ENCODE results near the gene CFAP251. TPM values are rescaled to one million over a fixed set of nuclear protein-coding genes. Genes with fewer than 3 reads are reported as not detected.

Gene CFAP251
- total and polyA plus RNA-seq, 2 of the 13 experiments (the other 11 are each of a cell fraction or from before 2014, with no cell fraction given), result 0.30 to 0.42 TPM

DNA sequence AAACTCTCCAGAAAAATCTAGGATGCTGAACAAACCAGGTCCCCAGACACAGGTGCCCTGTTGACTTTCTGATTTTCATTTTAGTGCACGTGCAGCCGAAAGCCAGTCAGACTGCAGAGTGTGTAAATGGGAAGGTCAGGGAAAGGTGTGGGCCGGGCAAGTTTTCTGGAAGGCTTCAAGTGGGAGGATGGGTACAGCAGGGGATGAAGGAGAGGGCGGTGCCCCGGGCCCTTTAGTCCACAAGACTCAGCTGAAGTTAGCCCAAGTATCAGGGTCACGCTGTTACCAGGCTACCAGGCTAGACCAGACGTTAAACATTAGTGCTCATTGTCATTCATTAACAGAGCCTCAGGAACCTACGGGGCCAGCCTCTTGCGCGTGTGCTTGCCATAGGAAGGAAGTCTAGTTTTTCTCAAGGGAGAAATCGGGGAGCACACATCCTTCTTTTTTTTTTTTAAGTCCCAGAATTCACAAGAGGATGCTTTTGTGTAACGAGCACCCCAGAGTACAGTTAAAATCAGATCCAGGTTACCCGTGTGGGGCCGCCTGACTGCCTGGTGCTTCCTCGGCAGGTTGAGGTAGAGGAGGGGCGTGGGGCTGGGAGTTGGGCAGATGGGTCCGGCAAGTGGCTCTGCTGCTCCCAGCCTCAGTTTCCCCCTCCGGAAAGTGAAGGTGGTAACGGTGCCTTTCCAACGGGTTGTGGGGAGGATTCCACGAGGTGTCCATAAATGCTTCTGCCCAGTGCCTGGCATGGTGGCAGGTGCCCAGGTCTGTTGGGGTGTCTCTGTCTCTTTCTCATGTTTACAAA is 122.4 kb downstream of the CFAP251 start (continued):
- no peak for TF ChIP-seq ZSCAN21 (CRISPR knock-in tag; IDR thresholded peaks at IDR 0.05; ENCODE audit: borderline replicate concordance)
- TF ChIP-seq, protein P1, sequence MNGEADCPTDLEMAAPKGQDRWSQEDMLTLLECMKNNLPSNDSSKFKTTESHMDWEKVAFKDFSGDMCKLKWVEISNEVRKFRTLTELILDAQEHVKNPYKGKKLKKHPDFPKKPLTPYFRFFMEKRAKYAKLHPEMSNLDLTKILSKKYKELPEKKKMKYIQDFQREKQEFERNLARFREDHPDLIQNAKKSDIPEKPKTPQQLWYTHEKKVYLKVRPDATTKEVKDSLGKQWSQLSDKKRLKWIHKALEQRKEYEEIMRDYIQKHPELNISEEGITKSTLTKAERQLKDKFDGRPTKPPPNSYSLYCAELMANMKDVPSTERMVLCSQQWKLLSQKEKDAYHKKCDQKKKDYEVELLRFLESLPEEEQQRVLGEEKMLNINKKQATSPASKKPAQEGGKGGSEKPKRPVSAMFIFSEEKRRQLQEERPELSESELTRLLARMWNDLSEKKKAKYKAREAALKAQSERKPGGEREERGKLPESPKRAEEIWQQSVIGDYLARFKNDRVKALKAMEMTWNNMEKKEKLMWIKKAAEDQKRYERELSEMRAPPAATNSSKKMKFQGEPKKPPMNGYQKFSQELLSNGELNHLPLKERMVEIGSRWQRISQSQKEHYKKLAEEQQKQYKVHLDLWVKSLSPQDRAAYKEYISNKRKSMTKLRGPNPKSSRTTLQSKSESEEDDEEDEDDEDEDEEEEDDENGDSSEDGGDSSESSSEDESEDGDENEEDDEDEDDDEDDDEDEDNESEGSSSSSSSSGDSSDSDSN (CRISPR knock-in tag; IDR thresholded peaks at IDR 0.05), result no peak
- no peak for TF ChIP-seq ZNF292 (CRISPR knock-in tag; IDR thresholded peaks at IDR 0.05; ENCODE audit: borderline replicate concordance, low read depth)
- TF ChIP-seq ZNF546 (CRISPR knock-in tag; conservative IDR thresholded peaks at IDR 0.05), result no peak
- TF ChIP-seq, protein P2, sequence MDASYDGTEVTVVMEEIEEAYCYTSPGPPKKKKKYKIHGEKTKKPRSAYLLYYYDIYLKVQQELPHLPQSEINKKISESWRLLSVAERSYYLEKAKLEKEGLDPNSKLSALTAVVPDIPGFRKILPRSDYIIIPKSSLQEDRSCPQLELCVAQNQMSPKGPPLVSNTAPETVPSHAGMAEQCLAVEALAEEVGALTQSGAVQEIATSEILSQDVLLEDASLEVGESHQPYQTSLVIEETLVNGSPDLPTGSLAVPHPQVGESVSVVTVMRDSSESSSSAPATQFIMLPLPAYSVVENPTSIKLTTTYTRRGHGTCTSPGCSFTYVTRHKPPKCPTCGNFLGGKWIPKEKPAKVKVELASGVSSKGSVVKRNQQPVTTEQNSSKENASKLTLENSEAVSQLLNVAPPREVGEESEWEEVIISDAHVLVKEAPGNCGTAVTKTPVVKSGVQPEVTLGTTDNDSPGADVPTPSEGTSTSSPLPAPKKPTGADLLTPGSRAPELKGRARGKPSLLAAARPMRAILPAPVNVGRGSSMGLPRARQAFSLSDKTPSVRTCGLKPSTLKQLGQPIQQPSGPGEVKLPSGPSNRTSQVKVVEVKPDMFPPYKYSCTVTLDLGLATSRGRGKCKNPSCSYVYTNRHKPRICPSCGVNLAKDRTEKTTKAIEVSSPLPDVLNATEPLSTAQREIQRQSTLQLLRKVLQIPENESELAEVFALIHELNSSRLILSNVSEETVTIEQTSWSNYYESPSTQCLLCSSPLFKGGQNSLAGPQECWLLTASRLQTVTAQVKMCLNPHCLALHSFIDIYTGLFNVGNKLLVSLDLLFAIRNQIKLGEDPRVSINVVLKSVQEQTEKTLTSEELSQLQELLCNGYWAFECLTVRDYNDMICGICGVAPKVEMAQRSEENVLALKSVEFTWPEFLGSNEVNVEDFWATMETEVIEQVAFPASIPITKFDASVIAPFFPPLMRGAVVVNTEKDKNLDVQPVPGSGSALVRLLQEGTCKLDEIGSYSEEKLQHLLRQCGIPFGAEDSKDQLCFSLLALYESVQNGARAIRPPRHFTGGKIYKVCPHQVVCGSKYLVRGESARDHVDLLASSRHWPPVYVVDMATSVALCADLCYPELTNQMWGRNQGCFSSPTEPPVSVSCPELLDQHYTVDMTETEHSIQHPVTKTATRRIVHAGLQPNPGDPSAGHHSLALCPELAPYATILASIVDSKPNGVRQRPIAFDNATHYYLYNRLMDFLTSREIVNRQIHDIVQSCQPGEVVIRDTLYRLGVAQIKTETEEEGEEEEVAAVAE (CRISPR knock-in tag; IDR thresholded peaks at IDR 0.05; ENCODE audit: borderline replicate concordance), result no peak
- TF ChIP-seq CHD2 (IDR thresholded peaks at IDR 0.05; ENCODE audit: low read depth, low read length), result no peak
- TF ChIP-seq SP140L (CRISPR knock-in tag; IDR thresholded peaks at IDR 0.05; ENCODE audit: borderline replicate concordance), result no peak
- no peak for TF ChIP-seq XRCC5 (optimal IDR thresholded peaks at IDR 0.05; ENCODE audit: low read length)
- TF ChIP-seq HOXA3 (CRISPR knock-in tag; IDR thresholded peaks at IDR 0.05), result 0 out of 2 replicates have a peak, but pooled peaks have one; percentile 14
- TF ChIP-seq ZNF446 (CRISPR knock-in tag; IDR thresholded peaks at IDR 0.05), result no peak
- TF ChIP-seq DR1 (CRISPR knock-in tag; IDR thresholded peaks at IDR 0.05), result no peak
- TF ChIP-seq SOX13 (IDR thresholded peaks at IDR 0.05), result no peak
- no peak for TF ChIP-seq SOX13 (CRISPR knock-in tag; conservative IDR thresholded peaks at IDR 0.05 in 1 of 2, IDR thresholded peaks at IDR 0.05 in 1 of 2)
- TF ChIP-seq MIXL1 (CRISPR knock-in tag; IDR thresholded peaks at IDR 0.05), result 0 out of 2 replicates have a peak, but pooled peaks have one; percentile 44
- TF ChIP-seq ZFP62 (CRISPR knock-in tag; IDR thresholded peaks at IDR 0.05), result no peak
- TF ChIP-seq, protein P3, sequence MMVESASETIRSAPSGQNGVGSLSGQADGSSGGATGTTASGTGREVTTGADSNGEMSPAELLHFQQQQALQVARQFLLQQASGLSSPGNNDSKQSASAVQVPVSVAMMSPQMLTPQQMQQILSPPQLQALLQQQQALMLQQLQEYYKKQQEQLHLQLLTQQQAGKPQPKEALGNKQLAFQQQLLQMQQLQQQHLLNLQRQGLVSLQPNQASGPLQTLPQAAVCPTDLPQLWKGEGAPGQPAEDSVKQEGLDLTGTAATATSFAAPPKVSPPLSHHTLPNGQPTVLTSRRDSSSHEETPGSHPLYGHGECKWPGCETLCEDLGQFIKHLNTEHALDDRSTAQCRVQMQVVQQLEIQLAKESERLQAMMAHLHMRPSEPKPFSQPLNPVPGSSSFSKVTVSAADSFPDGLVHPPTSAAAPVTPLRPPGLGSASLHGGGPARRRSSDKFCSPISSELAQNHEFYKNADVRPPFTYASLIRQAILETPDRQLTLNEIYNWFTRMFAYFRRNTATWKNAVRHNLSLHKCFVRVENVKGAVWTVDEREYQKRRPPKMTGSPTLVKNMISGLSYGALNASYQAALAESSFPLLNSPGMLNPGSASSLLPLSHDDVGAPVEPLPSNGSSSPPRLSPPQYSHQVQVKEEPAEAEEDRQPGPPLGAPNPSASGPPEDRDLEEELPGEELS (CRISPR knock-in tag; IDR thresholded peaks at IDR 0.05), result no peak
- TF ChIP-seq KDM5A (IDR thresholded peaks at IDR 0.05; ENCODE audit: borderline replicate concordance, low read length), result no peak
- no peak for TF ChIP-seq ZNF883 (CRISPR knock-in tag; IDR thresholded peaks at IDR 0.05; ENCODE audit: not compliant biosample characterization)
- TF ChIP-seq ATM (IDR thresholded peaks at IDR 0.05; ENCODE audit: borderline replicate concordance), result no peak
- no peak for TF ChIP-seq PAX8 (CRISPR knock-in tag; IDR thresholded peaks at IDR 0.05; ENCODE audit: borderline replicate concordance)
- no peak for TF ChIP-seq MAF1 (CRISPR knock-in tag; IDR thresholded peaks at IDR 0.05; ENCODE audit: borderline replicate concordance)
- TF ChIP-seq MEF2D (CRISPR knock-in tag; IDR thresholded peaks at IDR 0.05), result no peak
